NCI-H526 treated with DMSO at 0.1 percent for 48 hours (cell line): ENCODE measurements around the gene ENAM.
"Not testable (repeated sequence)": the region's sequence is repeated elsewhere in the genome, so short reads cannot be mapped to it uniquely, and the experiment has no call there.

Experiments
- DNase-seq: peaks from one replicate; lab custom pipeline; 2025; lab: John Stamatoyannopoulos, UW

The ENAM gene

GRCh38 chr4:70676554-70677090 lies 48.1 kb downstream of the ENAM start:
- DNase-seq, result no peak

DNA sequence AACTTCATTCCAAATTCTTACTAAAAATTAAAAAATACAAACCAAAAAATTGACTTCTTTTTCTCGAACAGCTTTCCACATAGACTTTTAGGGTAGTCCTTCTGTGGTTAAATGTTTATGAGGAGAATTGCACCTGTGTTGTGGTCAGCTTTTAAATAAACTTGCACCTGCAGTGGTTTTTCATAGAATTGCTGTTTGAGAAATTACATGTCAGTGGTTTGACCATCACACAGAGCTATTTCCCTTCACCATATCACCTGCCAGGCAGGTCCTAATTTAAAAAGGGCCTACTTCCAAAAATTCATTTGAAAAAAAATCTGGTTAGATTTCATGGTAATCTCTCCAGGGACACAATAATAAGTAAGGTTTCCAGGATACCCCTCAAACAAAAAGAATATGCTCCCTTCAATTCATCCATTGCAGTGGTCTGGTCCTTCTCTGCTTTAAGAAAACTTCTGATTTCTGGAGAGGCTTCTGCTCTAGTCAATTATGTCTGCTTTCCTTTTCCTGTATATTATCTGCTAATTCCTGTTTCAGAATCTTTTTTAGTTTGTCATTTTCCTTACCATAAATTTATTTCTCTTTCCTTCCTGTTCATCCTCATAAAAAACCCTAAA lies 49.9 kb downstream of the ENAM start:
- DNase-seq, result no peak

GRCh38 chr4:70680934-70681333 lies 52.4 kb downstream of the ENAM start:
- no peak for DNase-seq

DNA sequence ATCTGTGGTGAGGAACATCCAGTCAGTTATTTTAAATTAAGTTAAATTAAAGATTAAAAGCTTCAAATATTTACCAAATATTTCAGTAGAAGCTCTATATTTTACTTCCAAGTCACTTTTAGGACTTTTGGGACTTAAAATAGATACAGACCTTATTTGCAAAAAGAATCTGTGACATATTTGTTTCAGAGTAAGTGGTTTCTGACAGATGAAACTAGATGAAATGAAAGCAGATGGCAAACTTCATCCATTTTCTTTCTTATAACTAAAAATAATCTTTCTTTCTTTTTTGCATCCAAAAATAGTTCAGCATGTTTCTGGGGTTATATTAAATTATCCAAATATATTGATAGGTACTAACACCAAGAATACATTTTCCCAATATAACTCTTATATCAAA lies 53.2 kb downstream of the ENAM start:
- no peak for DNase-seq

DNA sequence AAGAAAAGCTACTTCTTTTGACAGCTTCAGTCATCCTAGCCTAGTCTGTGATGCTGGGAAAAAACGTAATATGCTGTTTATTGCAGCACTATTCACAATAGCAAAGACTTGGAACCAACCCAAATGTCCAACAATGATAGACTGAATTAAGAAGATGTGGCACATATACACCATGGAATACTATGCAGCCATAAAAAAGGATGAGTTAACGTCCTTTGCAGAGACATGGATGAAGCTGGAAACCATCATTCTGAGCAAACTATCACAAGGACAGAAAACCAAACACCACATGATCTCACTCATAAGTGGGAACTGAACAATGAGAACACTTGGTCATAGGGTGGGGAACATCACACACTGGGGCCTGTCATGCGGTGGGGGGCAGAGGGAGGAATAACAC lies 53.6 kb downstream of the ENAM start:
- DNase-seq, result not testable (repeated sequence)

DNA sequence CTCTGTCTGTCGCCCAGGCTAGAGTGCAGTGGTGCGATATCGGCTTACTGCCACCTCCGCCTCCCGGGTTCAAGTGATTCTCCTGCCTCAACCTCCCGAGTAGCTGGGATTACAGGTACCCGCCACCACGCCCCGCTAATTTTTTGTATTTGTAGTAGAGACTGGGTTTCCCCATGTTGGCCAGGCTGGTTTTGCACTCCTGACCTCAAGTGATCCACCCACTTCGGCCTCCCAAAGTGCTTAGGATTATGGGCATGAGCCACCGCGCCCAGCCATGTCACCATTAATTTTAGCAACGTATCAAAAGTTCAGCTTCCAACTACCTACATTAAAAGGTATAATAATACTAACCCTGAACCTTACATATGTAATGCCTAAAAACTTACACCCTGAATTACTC lies 58.8 kb downstream of the ENAM start:
- DNase-seq, result no peak

DNA sequence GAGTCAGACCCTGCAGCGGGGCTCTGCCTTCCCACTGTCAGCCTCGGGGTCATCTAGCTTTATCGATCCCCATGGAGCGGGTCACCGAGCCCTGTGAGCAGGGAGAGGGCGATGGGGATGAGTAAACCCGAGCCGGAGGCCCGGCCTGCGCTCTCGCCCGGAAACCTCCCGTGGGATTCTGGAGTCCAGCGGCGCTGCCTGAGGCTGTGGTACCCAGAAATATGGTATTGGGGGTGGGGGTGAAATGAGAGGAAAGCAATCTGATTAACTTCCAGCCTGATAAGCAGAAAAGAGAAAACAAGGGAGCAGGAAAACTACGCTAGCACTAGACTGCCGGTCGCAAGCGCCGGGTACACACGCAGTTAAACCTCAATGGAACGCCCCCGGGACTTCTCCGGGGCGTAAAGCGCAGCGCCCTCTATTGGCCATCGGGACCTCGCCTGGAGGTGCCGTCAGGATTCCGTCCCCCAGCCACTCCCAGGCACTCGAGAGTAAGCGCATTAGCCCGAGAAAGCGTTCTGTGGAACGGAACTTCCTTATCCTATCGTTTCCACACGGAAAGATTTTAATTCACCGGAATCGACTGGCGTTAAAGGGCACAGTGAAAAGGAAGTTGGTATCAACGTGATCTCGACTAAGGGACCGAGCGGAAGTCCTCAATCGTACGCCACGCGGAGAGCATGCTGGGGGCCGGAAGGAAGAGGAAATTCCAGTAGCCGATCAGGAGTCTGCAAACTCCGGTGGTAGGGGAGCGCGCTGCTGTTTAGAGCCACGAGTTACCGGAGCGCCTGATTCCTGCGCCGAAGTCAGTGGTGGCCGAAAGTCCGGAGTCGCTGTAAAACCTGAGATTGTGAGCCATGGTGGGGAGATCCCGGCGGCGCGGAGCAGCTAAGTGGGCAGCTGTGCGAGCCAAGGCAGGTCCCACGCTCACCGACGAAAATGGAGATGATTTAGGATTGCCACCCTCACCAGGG lies 59.6 kb downstream of the ENAM start, which contains the start of gene UTP3:
Gene UTP3 (plus strand): TSS at position 712 of the 974 bp plus-strand sequence. CDS start 146 bp downstream, at position 858.
- DNase-seq, result peak; percentile 98

- DNase-seq, result no peak
Measured at GRCh38 chr4:70688795-70689231, 60.3 kb downstream of the ENAM start.

- no peak for DNase-seq
Measured at GRCh38 chr4:70691661-70692060, 63.1 kb downstream of the ENAM start.

GRCh38 chr4:70694633-70695032 lies 66.1 kb downstream of the ENAM start:
- not testable (repeated sequence) for DNase-seq
